Measurements from ENCODE around the gene CTXN3.

CTXN3 gene

DNA sequence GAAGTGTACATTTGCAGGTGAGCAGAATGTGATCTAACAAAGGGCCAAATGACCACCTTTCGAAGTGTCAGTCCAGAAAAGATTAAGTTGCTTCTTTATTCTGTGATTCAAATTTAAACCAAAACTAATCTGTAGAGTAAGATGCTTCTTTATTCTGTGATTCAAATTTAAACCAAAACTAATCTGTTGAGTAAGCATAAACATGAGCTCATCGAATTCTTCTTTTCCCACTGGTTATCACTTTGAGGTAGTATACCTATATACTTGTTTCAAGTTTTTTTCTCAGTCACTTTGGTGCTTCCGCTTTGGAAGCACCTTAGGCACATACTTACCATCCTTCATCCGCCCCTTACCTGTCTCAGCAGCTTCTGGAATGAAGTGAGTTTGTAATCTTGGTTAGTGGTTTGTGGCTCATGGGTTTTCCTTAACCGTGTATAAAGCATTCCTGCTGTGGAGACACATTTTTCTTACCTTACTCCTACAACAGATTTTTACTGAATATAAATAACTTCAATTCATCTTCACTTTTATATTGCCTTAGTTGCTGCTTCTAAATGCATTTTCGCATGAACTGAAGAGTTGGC, 40.7 kb upstream of the CTXN3 start:
- no peaks in the 10 kb centered on the region for H3F3A ChIP-seq (ENCODE audit: insufficient read depth, low read length)
- H3K79me2 ChIP-seq (ENCODE audit: insufficient read depth, low read length) = no peaks in the 10 kb centered on the region
- peak overlapping the region; percentile 2 for H3K4me3 ChIP-seq (ENCODE audit: low read depth, low read length, poor library complexity, severe bottlenecking)
- H4K20me1 ChIP-seq (ENCODE audit: insufficient read depth, low read length) = no peaks in the 10 kb centered on the region
- no peak overlapping the region for H2AFZ ChIP-seq (ENCODE audit: low read length)
- H3K9ac ChIP-seq (ENCODE audit: low read length) = peak overlapping the region; percentile 8; the same call in 1 of the 2 replicates
- H3K9me3 ChIP-seq (ENCODE audit: low read length) = no peaks in the 10 kb centered on the region
- H3K27ac ChIP-seq (ENCODE audit: low read depth, low read length, poor library complexity, severe bottlenecking) = peak overlapping the region; percentile 90
- no peaks in the 10 kb centered on the region for H3K36me3 ChIP-seq (ENCODE audit: insufficient read depth, low read length)
- peaks cover 65% of the 10 kb centered on the region for H3K4me1 ChIP-seq (ENCODE audit: insufficient read depth, low read length, severe bottlenecking)
- no peak for TF ChIP-seq CTCF (IDR thresholded peaks at IDR 0.05; ENCODE audit: low read length)
- no peak for TF ChIP-seq EZH2 (IDR thresholded peaks at IDR 0.05; ENCODE audit: borderline replicate concordance, low read length)
- H3K9me2 ChIP-seq (ENCODE audit: low read depth, low read length) = no peaks in the 10 kb centered on the region
- peak overlapping the region; percentile 21; the same call in 1 of the 2 replicates for H3K4me2 ChIP-seq (ENCODE audit: low read length)
- no peaks in the 10 kb centered on the region for H3K27me3 ChIP-seq (ENCODE audit: insufficient read depth, low read length)

GRCh38 chr5:127609011-127609410, 39.9 kb upstream of the CTXN3 start:
- TF ChIP-seq CTCF (IDR thresholded peaks at IDR 0.05; ENCODE audit: low read length) (no peak), EZH2 (IDR thresholded peaks at IDR 0.05; ENCODE audit: borderline replicate concordance, low read length) (no peak)
- no peaks in the 10 kb centered on the region for H3K9me2 ChIP-seq (ENCODE audit: low read depth, low read length)

DNA sequence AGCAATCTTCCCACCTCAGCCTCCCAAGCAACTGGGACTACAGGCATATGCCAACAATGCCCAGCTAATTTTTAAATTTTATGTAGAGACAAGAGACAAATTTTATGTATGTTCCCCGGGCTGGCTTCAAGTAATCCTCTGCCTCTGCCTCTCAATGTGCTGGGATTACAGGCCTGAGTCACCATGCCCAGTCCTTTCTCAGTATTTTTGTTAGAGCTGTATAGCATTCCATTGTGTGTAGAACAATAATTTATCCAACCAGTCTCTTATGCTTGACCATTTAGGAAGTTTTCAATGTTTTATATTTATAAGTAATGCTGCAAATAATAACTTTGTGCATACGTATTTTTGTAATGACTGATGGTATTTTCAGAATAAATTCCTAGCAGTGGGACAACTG, 38.9 kb upstream of the CTXN3 start:
- no peaks in the 10 kb centered on the region for H3K27me3 ChIP-seq (ENCODE audit: insufficient read depth, low read length)
- H2AFZ ChIP-seq (ENCODE audit: low read length) = no peak overlapping the region
- H3K9me3 ChIP-seq (ENCODE audit: low read length) = no peaks in the 10 kb centered on the region
- H3K4me3 ChIP-seq (ENCODE audit: low read depth, low read length, poor library complexity, severe bottlenecking) = no peak overlapping the region
- H3K9ac ChIP-seq (ENCODE audit: low read length) = no peak overlapping the region; the same call in 1 of the 2 replicates
- no peak overlapping the region; the same call in 1 of the 2 replicates for H3K4me2 ChIP-seq (ENCODE audit: low read length)
- no peaks in the 10 kb centered on the region for H3F3A ChIP-seq (ENCODE audit: insufficient read depth, low read length)
- H3K4me1 ChIP-seq (ENCODE audit: insufficient read depth, low read length, severe bottlenecking) = peaks cover 47% of the 10 kb centered on the region
- H3K79me2 ChIP-seq (ENCODE audit: insufficient read depth, low read length) = no peaks in the 10 kb centered on the region
- peak overlapping the region; percentile 90 for H3K27ac ChIP-seq (ENCODE audit: low read depth, low read length, poor library complexity, severe bottlenecking)
- TF ChIP-seq CTCF (IDR thresholded peaks at IDR 0.05; ENCODE audit: low read length) (no peak), EZH2 (IDR thresholded peaks at IDR 0.05; ENCODE audit: borderline replicate concordance, low read length) (no peak)
- H3K9me2 ChIP-seq (ENCODE audit: low read depth, low read length) = no peaks in the 10 kb centered on the region
- no peaks in the 10 kb centered on the region for H4K20me1 ChIP-seq (ENCODE audit: insufficient read depth, low read length)
- H3K36me3 ChIP-seq (ENCODE audit: insufficient read depth, low read length) = no peaks in the 10 kb centered on the region

More at GRCh38 chr5:127609011-127609410, 39.9 kb upstream of the CTXN3 start:
- Histone ChIP-seq H3F3A (ENCODE audit: insufficient read depth, low read length) (no peaks in the 10 kb centered on the region), H3K27me3 (ENCODE audit: insufficient read depth, low read length) (no peaks in the 10 kb centered on the region), H3K4me1 (ENCODE audit: insufficient read depth, low read length, severe bottlenecking) (peaks cover 56% of the 10 kb centered on the region), H3K9me3 (ENCODE audit: low read length) (no peaks in the 10 kb centered on the region), H3K36me3 (ENCODE audit: insufficient read depth, low read length) (no peaks in the 10 kb centered on the region), H3K9ac (ENCODE audit: low read length) (no peak overlapping the region; the same call in 1 of the 2 replicates), H3K27ac (ENCODE audit: low read depth, low read length, poor library complexity, severe bottlenecking) (peak overlapping the region; percentile 90), H3K79me2 (ENCODE audit: insufficient read depth, low read length) (no peaks in the 10 kb centered on the region), H4K20me1 (ENCODE audit: insufficient read depth, low read length) (no peaks in the 10 kb centered on the region), H2AFZ (ENCODE audit: low read length) (no peak overlapping the region), H3K4me3 (ENCODE audit: low read depth, low read length, poor library complexity, severe bottlenecking) (no peak overlapping the region), H3K4me2 (ENCODE audit: low read length) (peak overlapping the region; percentile 21; the same call in 1 of the 2 replicates)
